Transverse colon (tissue), 4 donors: ENCODE data around the gene PTH2.

Source experiments
- EP300 ChIP-seq: sonication (generic); formaldehyde crosslinking; IDR thresholded peaks from one replicate; pipeline ENCODE4 v1.6.1; 2017; ENCODE audit warnings: antibody characterized with exemption, low read depth
- POLR2A ChIP-seq: fragments of 450-650 bp; IDR thresholded peaks from one replicate; pipeline ENCODE4 v1.6.1; 2016; ENCODE audit warnings: antibody characterized with exemption, mild to moderate bottlenecking, moderate library complexity
- POLR2AphosphoS5 ChIP-seq, 3 donors: sonication (generic); formaldehyde crosslinking; IDR thresholded peaks; one replicate each; pipeline ENCODE4 v1.6.1; 2016; ENCODE audit warnings: antibody characterized with exemption in 3 of 3
- TF ChIP-seq, protein P1 (sequence below), 5 experiments: fragments of 200-600 bp in 3 of 5; fragments of 450-650 bp in 2 of 5; sonication (generic) in 3 of 5; IDR thresholded peaks; 1 replicate in 2 of 5; 2 replicates in 3 of 5; pipeline ENCODE4 v1.5.1; 2016 to 2017; ENCODE audit warnings: antibody characterized with exemption in 5 of 5, inconsistent platforms in 3 of 5, mild to moderate bottlenecking in 2 of 5, moderate library complexity in 1 of 5

DNA sequence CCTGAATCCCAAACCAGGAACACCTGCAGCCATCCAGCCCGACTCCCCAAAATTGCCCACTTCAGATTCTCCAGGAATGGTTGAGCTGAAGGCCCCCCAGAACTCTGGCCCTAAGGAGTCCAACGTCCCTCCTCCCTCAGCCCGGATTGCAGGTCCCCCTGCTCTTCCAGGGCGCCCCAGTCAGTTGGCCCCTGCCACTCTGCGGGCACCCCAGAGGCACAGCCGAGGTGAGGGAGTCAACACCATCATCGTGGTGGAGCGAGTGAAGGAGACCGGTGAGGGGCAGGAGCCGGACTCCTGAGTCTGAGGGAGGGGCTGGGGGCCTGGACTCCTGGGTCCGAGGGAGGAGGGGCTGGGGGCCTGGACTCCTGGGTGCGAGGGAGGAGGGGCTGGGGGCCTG, 4.1 kb upstream of the PTH2 start:
- TF ChIP-seq, protein P1, sequence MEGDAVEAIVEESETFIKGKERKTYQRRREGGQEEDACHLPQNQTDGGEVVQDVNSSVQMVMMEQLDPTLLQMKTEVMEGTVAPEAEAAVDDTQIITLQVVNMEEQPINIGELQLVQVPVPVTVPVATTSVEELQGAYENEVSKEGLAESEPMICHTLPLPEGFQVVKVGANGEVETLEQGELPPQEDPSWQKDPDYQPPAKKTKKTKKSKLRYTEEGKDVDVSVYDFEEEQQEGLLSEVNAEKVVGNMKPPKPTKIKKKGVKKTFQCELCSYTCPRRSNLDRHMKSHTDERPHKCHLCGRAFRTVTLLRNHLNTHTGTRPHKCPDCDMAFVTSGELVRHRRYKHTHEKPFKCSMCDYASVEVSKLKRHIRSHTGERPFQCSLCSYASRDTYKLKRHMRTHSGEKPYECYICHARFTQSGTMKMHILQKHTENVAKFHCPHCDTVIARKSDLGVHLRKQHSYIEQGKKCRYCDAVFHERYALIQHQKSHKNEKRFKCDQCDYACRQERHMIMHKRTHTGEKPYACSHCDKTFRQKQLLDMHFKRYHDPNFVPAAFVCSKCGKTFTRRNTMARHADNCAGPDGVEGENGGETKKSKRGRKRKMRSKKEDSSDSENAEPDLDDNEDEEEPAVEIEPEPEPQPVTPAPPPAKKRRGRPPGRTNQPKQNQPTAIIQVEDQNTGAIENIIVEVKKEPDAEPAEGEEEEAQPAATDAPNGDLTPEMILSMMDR (IDR thresholded peaks at IDR 0.05): no peak
- TF ChIP-seq EP300: no peak
- no peak for TF ChIP-seq POLR2A
- TF ChIP-seq POLR2AphosphoS5 (IDR thresholded peaks at IDR 0.05): no peak
